GM12878 (cell line): ENCODE data around the gene C16orf92. TPM values are rescaled to one million over a fixed set of nuclear protein-coding genes. Genes with fewer than 3 reads are reported as not detected.

ENCODE experiments used
- ATAC-seq: fragments of 200-7000 bp; cut with Tn5 transposase; 3 replicates; pipeline ENCODE4 v1.9.1; 2020; ENCODE audit warnings: mild to moderate bottlenecking, moderate library complexity
- BruUV-seq: library from RNA; stranded (reverse); fragments of 400-500 nt; replicated peaks from 2 replicates; lab custom pipeline; 2021; lab: Mats Ljungman, UMichigan
- CTCF ChIA-PET: fragments of 300-600 bp; sonication (Branson Sonifier 250); formaldehyde crosslinking; extraction: SDS; loops from one replicate; lab custom pipeline; 2021; ENCODE audit warnings: inconsistent platforms; lab: Yijun Ruan, JAX
- POLR2A ChIA-PET: fragments of 350-600 bp; formaldehyde crosslinking; extraction: SDS; loops from one replicate; lab custom pipeline; 2021; ENCODE audit warnings: inconsistent platforms; lab: Charles Lee
- RAD21 ChIA-PET: fragments of 300-600 bp; sonication (Branson Sonifier 250); formaldehyde crosslinking; loops from one replicate; lab custom pipeline; 2023; ENCODE audit warnings: antibody characterized with exemption; ENCODE audit not compliant: unreplicated experiment; lab: Charles Lee
- SMC1A ChIA-PET: fragments of 300-600 bp; sonication (Branson Sonifier 250); formaldehyde crosslinking; loops from one replicate; lab custom pipeline; 2023; ENCODE audit not compliant: unreplicated experiment, uncharacterized antibody; lab: Charles Lee
- DNase-seq: peaks from one replicate; pipeline ENCODE4 v3.0.0-alpha.2; 2011; ENCODE audit warnings: low read depth, low spot score
- FAIRE-seq: peaks from 3 replicates; lab custom pipeline; 2011; peaks lifted over from hg19 to GRCh38; lab: Jason Lieb, UNC
- H2AFZ ChIP-seq: 2 replicates; pipeline ENCODE4 v1.6.0; 2011; ENCODE audit warnings: low read depth, low read length, control low read depth; ENCODE audit not compliant: control insufficient read depth
- H3K27ac ChIP-seq: 2 replicates; pipeline ENCODE4 v1.5.1; 2011; ENCODE audit warnings: control low read depth; ENCODE audit not compliant: control insufficient read depth, insufficient read depth
- H3K27me3 ChIP-seq, 2 experiments: replicated peaks in 1 of 2; 2 replicates each; pipeline versions ENCODE4 v1.6.0 to v1.6.1; 2011; ENCODE audit warnings: low read length in 1 of 2; ENCODE audit not compliant: control insufficient read depth in 2 of 2, insufficient read depth in 2 of 2
- H3K36me3 ChIP-seq, 2 experiments: 2 replicates each; pipeline ENCODE4 v1.5.1; 2011; ENCODE audit warnings: low read length in 1 of 2; ENCODE audit not compliant: control insufficient read depth in 2 of 2, insufficient read depth in 2 of 2
- H3K4me1 ChIP-seq: 2 replicates; pipeline ENCODE4 v1.6.1; 2011; ENCODE audit warnings: mild to moderate bottlenecking, low read length, moderate library complexity, mixed read lengths; ENCODE audit not compliant: control insufficient read depth, insufficient read depth
- H3K4me2 ChIP-seq: 2 replicates; pipeline ENCODE4 v1.6.0; 2011; ENCODE audit warnings: control low read depth; ENCODE audit not compliant: control insufficient read depth, insufficient read depth
- H3K4me3 ChIP-seq: fragments of 200-600 bp; sonication (generic); 2 replicates; pipeline ENCODE4 v1.5.1; 2016
- H3K79me2 ChIP-seq: 2 replicates; pipeline ENCODE4 v1.6.0; 2011; ENCODE audit warnings: low read length; ENCODE audit not compliant: control insufficient read depth, insufficient read depth
- H3K9ac ChIP-seq: 2 replicates; pipeline ENCODE4 v1.8.0; 2011; ENCODE audit warnings: low read length, control low read depth, mixed read lengths; ENCODE audit not compliant: control insufficient read depth, insufficient read depth
- H3K9me3 ChIP-seq: replicated peaks from 3 replicates; pipeline ENCODE4 v1.5.1; 2011; ENCODE audit warnings: mild to moderate bottlenecking, low read length; ENCODE audit not compliant: control insufficient read depth, insufficient read depth
- H4K20me1 ChIP-seq: 2 replicates; pipeline ENCODE4 v1.6.0; 2011; ENCODE audit not compliant: control insufficient read depth, insufficient read depth
- CHD2 ChIP-seq: IDR thresholded peaks from 2 replicates; pipeline ENCODE4 v1.6.1; 2011; ENCODE audit warnings: low read depth, low read length, improper control_type of control experiment, borderline replicate concordance
- NFYB ChIP-seq: IDR thresholded peaks from 2 replicates; pipeline ENCODE4 v1.6.1; 2011; ENCODE audit warnings: low read depth, mild to moderate bottlenecking, low read length, improper control_type of control experiment, moderate library complexity; ENCODE audit not compliant: insufficient read depth
- NKRF ChIP-seq: fragments of 450-650 bp; conservative IDR thresholded peaks from 2 replicates; pipeline ENCODE4 v1.6.1; 2017; ENCODE audit warnings: mild to moderate bottlenecking, moderate library complexity
- PAX5 ChIP-seq: IDR thresholded peaks from 2 replicates; pipeline ENCODE4 v1.6.1; 2011; ENCODE audit warnings: low read depth, low read length, borderline replicate concordance
- POLR2A ChIP-seq: IDR thresholded peaks from 2 replicates; pipeline ENCODE4 v1.6.1; 2011; ENCODE audit warnings: low read depth, mild to moderate bottlenecking, low read length
- TCF3 ChIP-seq: IDR thresholded peaks from 2 replicates; pipeline ENCODE4 v1.6.1; 2012; ENCODE audit warnings: low read depth, mild to moderate bottlenecking, low read length, borderline replicate concordance; ENCODE audit not compliant: insufficient read depth
- WGBS: methylation state at CpG from one replicate; pipeline ENCODE4 v1.1.6; 2016; ENCODE audit warnings: low lambda C conversion rate; ENCODE audit not compliant: insufficient replicate concordance, insufficient coverage; ENCODE audit errors: missing lambda C conversion rate; 5-methylcytosine and 5-hydroxymethylcytosine counted together
- in situ Hi-C: fragments of 300-500 bp; cut with MboI; formaldehyde crosslinking; loops from 9 replicates; pipeline ENCODE4 v1.14.3; 2018; ENCODE audit warnings: mixed read lengths
- intact Hi-C: fragments of 100-400 bp; cut with micrococcal nuclease; formaldehyde crosslinking; loops from one replicate; pipeline ENCODE4 v1.14.2; 2022; ENCODE audit not compliant: unreplicated experiment
- polyA plus RNA-seq, 11 experiments: library from polyadenylated mRNA; depleted of rRNA in 4 of 11; unstranded in 6 of 11; stranded (reverse) in 5 of 11; fragments of >200 nt; fragmentation: Nextera tagmentation in 4 of 11; fragmentation: Illumina TruSeq in 1 of 11; extraction: Ambion mirVana in 4 of 11; extraction: Trizol in 1 of 11; gene quantifications; 1 replicate in 1 of 11; 2 replicates in 10 of 11; pipeline versions ENCODE4 v1.2.1 to v1.2.3, GENCODE V29; 2011 to 2016; ENCODE audit warnings: inconsistent platforms in 2 of 11, missing spikeins in 2 of 11, low read depth in 1 of 11
- total RNA-seq, 4 experiments: library from RNA; depleted of rRNA in 3 of 4; stranded (reverse); fragments of >200 nt in 3 of 4; fragmentation: Illumina TruSeq in 1 of 4; extraction: Trizol in 1 of 4; gene quantifications; 2 replicates each; pipeline versions ENCODE4 v1.2.1 to v1.2.3, GENCODE V29; 2013 to 2021
- TF ChIP-seq, protein P1 (sequence below): fragments of 450-650 bp; IDR thresholded peaks from 2 replicates; pipeline ENCODE4 v1.6.1; 2017; ENCODE audit warnings: mild to moderate bottlenecking

The C16orf92 gene
- total and polyA plus RNA-seq, 10 of the 15 experiments (the other 5 are each of a cell fraction or from before 2014, with no cell fraction given): not detected

GRCh38 chr16:29983420-29984136, 39.4 kb upstream of the C16orf92 start:
- no peaks in the 10 kb centered on the region for H3K79me2 ChIP-seq
- no peak overlapping the region for H3K9ac ChIP-seq
- H2AFZ ChIP-seq: no peak overlapping the region
- ChIA-PET RAD21 (no interaction called here), SMC1A (no interaction called here), POLR2A (no interaction called here), CTCF (no interaction called here)
- WGBS: 89% methylated on average over 12 of the region's 12 CpGs
- no peak for ATAC-seq
- H3K9me3 ChIP-seq: no peaks in the 10 kb centered on the region
- intact Hi-C loops: no loop called here
- no peak for DNase-seq
- H4K20me1 ChIP-seq: no peaks in the 10 kb centered on the region
- H3K27ac ChIP-seq: no peak overlapping the region
- no peak overlapping the region for H3K4me3 ChIP-seq
- H3K4me2 ChIP-seq: no peak overlapping the region
- H3K27me3 ChIP-seq: no peaks in the 10 kb centered on the region
- TF ChIP-seq PAX5 (no peak), POLR2A (no peak), NKRF (no peak), CHD2 (no peak), TCF3 (no peak), NFYB (no peak)
- TF ChIP-seq, protein P1, sequence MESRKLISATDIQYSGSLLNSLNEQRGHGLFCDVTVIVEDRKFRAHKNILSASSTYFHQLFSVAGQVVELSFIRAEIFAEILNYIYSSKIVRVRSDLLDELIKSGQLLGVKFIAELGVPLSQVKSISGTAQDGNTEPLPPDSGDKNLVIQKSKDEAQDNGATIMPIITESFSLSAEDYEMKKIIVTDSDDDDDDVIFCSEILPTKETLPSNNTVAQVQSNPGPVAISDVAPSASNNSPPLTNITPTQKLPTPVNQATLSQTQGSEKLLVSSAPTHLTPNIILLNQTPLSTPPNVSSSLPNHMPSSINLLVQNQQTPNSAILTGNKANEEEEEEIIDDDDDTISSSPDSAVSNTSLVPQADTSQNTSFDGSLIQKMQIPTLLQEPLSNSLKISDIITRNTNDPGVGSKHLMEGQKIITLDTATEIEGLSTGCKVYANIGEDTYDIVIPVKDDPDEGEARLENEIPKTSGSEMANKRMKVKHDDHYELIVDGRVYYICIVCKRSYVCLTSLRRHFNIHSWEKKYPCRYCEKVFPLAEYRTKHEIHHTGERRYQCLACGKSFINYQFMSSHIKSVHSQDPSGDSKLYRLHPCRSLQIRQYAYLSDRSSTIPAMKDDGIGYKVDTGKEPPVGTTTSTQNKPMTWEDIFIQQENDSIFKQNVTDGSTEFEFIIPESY: no peak
- TF ChIP-seq, all 136 proteins: peak for 0
- H3K36me3 ChIP-seq: peaks cover 30 to 42% of the 10 kb centered on the region in 2 experiments
- no peaks in the 10 kb centered on the region for H3K4me1 ChIP-seq
- in situ Hi-C loops: no loop called here
- no TSS peak for BruUV-seq
- FAIRE-seq: no peak
